Natural killer cell (primary cell): Measurements from ENCODE around the gene NBPF4. TPM values are rescaled to one million over a fixed set of nuclear protein-coding genes. Genes with fewer than 3 reads are reported as not detected.
"Not testable (repeated sequence)": the region's sequence is repeated elsewhere in the genome, so short reads cannot be mapped to it uniquely, and the experiment has no call there.

Source experiments
- ATAC-seq, 3 donors: fragments of 150-1000 bp in 2 of 3; fragments of 200-7000 bp in 1 of 3; cut with Tn5 transposase; 1 replicate in 1 of 3; 2 replicates in 2 of 3; pipeline ENCODE4 v1.10.0; 2021; ENCODE audit warnings: mild to moderate bottlenecking in 2 of 3, moderate library complexity in 2 of 3
- DNase-seq, 2 donors: peaks; one replicate each; pipeline versions ENCODE4 v3.0.0 to v3.0.0-alpha.2; 2013 to 2021; ENCODE audit warnings: mixed read lengths in 1 of 2
- H3K27ac ChIP-seq: one replicate; pipeline ENCODE4 v1.5.1; 2013; ENCODE audit warnings: mild to moderate bottlenecking, low read length
- H3K27me3 ChIP-seq: one replicate; pipeline ENCODE4 v1.6.1; 2013; ENCODE audit warnings: low read length; ENCODE audit not compliant: control insufficient read depth, insufficient read depth
- H3K36me3 ChIP-seq: one replicate; pipeline ENCODE4 v1.6.1; 2013; ENCODE audit warnings: low read length; ENCODE audit not compliant: control insufficient read depth, insufficient read depth
- H3K4me1 ChIP-seq: one replicate; pipeline ENCODE4 v1.6.1; 2013; ENCODE audit warnings: low read length; ENCODE audit not compliant: control insufficient read depth, insufficient read depth
- H3K4me3 ChIP-seq: one replicate; pipeline ENCODE4 v1.5.1; 2013; ENCODE audit warnings: low read length
- H3K9me3 ChIP-seq: one replicate; pipeline ENCODE4 v1.6.1; 2013; ENCODE audit warnings: low read length; ENCODE audit not compliant: control insufficient read depth, insufficient read depth
- H3K27ac Mint-ChIP-seq, 2 donors: one replicate each; pipeline ENCODE4 v1.8.0; 2022; ENCODE audit warnings: mild to moderate bottlenecking in 2 of 2, mixed read lengths in 2 of 2, moderate library complexity in 1 of 2
- H3K27me3 Mint-ChIP-seq, 2 donors: one replicate each; pipeline ENCODE4 v1.8.0; 2022; ENCODE audit warnings: low read depth in 2 of 2, mixed read lengths in 2 of 2
- H3K36me3 Mint-ChIP-seq: one replicate; pipeline ENCODE4 v1.8.0; 2022; ENCODE audit warnings: mixed read lengths
- H3K4me1 Mint-ChIP-seq, 2 donors: one replicate each; pipeline ENCODE4 v1.8.0; 2022; ENCODE audit warnings: mixed read lengths in 2 of 2
- H3K4me3 Mint-ChIP-seq: one replicate; pipeline ENCODE4 v1.8.0; 2022; ENCODE audit warnings: mild to moderate bottlenecking, moderate library complexity, mixed read lengths
- H3K9me3 Mint-ChIP-seq, 2 donors: one replicate each; pipeline ENCODE4 v1.8.0; 2022; ENCODE audit warnings: mixed read lengths in 2 of 2
- CTCF ChIP-seq: fragments of 200-600 bp; IDR thresholded peaks from one replicate; pipeline ENCODE4 v1.8.0; 2022; ENCODE audit warnings: antibody characterized with exemption
- WGBS: methylation state at CpG from one replicate; pipeline ENCODE4 v1.1.7; 2013; ENCODE audit warnings: missing lambda C conversion rate; ENCODE audit not compliant: insufficient coverage; 5-methylcytosine and 5-hydroxymethylcytosine counted together
- intact Hi-C: fragments of 100-400 bp; cut with micrococcal nuclease; formaldehyde crosslinking; loops from one replicate; pipeline ENCODE4 v1.14.2; 2022
- total RNA-seq, 4 donors: library from RNA; stranded (reverse); fragments of 120-200 nt in 1 of 4; gene quantifications; one replicate each; pipeline versions ENCODE4 v1.2.3 to v1.2.4, GENCODE V29; 2013 to 2022

Gene NBPF4
- total RNA-seq, 3 donors from 2014 or later (not counting 1 experiment from before 2014, with no cell fraction given) = not detected

DNA sequence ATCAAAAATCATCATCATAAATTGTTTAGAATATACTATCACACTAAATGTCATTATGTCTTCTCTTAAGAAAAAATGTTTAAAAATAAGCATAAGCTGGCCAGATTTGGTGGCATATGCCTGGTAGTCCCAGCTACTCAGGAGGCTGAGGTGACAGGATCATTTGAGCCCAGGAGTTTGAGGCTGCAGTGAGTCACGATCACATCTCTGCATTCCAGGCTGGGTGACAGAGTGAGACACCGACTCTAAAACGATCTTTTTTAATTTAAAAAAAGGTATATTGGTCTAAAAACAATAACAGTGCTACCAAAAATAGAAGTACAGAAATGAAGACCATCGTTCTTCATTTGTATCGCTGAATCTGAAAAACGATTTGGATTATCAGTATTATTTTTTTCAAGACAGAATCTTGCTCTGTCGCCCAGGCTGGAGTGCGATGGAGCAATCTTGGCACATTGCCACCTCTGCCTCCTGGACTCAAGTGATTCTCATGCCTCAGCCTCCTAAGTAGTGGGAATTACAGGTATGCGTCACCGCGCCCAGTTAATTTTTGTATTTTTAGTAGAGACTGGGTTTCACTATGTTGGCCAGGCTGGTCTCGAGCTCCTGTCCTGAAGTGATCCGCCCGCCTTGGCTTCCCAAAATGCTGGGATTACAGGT lies 26.2 kb downstream of the NBPF4 start:
- 91% methylated on average over 6 of the region's 14 CpGs for WGBS
- H3K9me3 Mint-ChIP-seq, H3K4me3 ChIP-seq, H3K36me3 ChIP-seq, ATAC-seq, H3K27me3 ChIP-seq, H3K36me3 Mint-ChIP-seq, H3K27ac ChIP-seq, DNase-seq, H3K4me1 Mint-ChIP-seq, H3K4me1 ChIP-seq, H3K27ac Mint-ChIP-seq, H3K4me3 Mint-ChIP-seq, intact Hi-C loops, H3K9me3 ChIP-seq, H3K27me3 Mint-ChIP-seq: not testable (repeated sequence)

GRCh38 chr1:108217007-108217406 lies 26.9 kb downstream of the NBPF4 start:
- H3K9me3 Mint-ChIP-seq, intact Hi-C loops, H3K4me3 ChIP-seq: not testable (repeated sequence)

GRCh38 chr1:108216028-108216890 lies 27.6 kb downstream of the NBPF4 start:
- H3K36me3 ChIP-seq, H3K27ac ChIP-seq, ATAC-seq, intact Hi-C loops, H3K27ac Mint-ChIP-seq, H3K9me3 ChIP-seq, H3K9me3 Mint-ChIP-seq, H3K4me1 Mint-ChIP-seq, H3K4me1 ChIP-seq, DNase-seq, H3K4me3 Mint-ChIP-seq, H3K27me3 ChIP-seq, H3K4me3 ChIP-seq, H3K36me3 Mint-ChIP-seq: not testable (repeated sequence)
- H3K27me3 Mint-ChIP-seq = peaks cover 13 to 16% of the 10 kb centered on the region in 2 donors
- WGBS = no CpG with 5 or more reads among the region's 6 CpGs

More at GRCh38 chr1:108217007-108217406, 26.9 kb downstream of the NBPF4 start:
- not testable (repeated sequence) for H3K4me1 ChIP-seq, H3K4me3 Mint-ChIP-seq, H3K4me1 Mint-ChIP-seq, H3K36me3 ChIP-seq, H3K27me3 ChIP-seq, DNase-seq, H3K27ac Mint-ChIP-seq, ATAC-seq, H3K9me3 ChIP-seq, H3K27ac ChIP-seq, H3K36me3 Mint-ChIP-seq
- no CpG with 5 or more reads among the region's 2 CpGs for WGBS
- H3K27me3 Mint-ChIP-seq = peaks cover 9 to 11% of the 10 kb centered on the region in 2 donors

GRCh38 chr1:108214641-108215465 lies 29.0 kb downstream of the NBPF4 start:
- H3K4me1 ChIP-seq, intact Hi-C loops, H3K4me3 Mint-ChIP-seq, H3K27ac ChIP-seq, H3K9me3 ChIP-seq, H3K4me1 Mint-ChIP-seq, H3K36me3 Mint-ChIP-seq, H3K27me3 ChIP-seq, H3K27ac Mint-ChIP-seq, H3K9me3 Mint-ChIP-seq, H3K36me3 ChIP-seq, H3K4me3 ChIP-seq: not testable (repeated sequence)
- H3K27me3 Mint-ChIP-seq = peaks cover 13 to 16% of the 10 kb centered on the region in 2 donors
- ATAC-seq (peak; percentile 75 to 90 (median 84)), DNase-seq (peak in 1 of 2 donors; percentile 46)
- peak; percentile 78 for TF ChIP-seq CTCF
- WGBS = no CpG with 5 or more reads among the region's 5 CpGs
